EL (cell line): ENCODE data around the gene TENM3.

Experiments used
- DNase-seq: peaks from one replicate; pipeline ENCODE4 v3.0.0-alpha.2; 2016

The TENM3 gene

DNA sequence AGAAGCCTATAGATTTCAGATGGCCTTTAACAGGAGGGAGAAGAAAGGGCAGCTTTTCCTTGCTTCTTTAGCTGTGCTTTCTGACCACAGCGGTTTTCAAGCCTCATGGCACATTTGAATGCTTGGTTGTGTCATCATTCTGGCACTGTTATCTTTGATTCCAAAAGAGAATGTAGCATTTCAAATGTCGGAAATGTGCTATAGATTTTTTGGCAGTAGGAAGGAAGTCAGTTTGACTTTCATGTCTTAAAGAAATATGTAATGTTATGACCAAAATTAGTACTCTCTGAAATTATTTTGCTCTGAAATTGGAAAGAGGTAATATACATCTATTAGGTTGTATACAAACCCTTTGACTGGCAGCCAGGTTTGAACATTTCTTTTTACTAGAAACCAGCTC is 171.9 kb downstream of the TENM3 start:
- no peak for DNase-seq

DNA sequence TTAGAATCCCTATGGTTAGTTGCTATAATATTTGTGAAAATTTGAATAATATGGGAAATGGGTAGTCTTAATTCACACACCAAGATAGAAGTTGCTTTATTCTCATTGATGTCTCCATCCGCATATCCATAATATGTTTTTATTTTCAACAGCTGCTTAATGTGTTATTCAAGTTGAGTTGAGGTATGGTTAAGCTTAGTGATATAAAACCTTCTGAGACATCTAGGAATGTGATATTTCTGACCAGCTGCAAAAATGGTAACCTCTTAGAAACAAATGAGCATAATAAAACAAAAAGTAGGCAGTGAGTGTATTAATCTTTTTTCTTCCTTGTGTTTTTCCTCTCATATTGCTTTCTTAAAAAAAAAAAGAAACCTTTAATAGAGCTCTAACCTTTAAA is 172.9 kb downstream of the TENM3 start:
- no peak for DNase-seq

DNA sequence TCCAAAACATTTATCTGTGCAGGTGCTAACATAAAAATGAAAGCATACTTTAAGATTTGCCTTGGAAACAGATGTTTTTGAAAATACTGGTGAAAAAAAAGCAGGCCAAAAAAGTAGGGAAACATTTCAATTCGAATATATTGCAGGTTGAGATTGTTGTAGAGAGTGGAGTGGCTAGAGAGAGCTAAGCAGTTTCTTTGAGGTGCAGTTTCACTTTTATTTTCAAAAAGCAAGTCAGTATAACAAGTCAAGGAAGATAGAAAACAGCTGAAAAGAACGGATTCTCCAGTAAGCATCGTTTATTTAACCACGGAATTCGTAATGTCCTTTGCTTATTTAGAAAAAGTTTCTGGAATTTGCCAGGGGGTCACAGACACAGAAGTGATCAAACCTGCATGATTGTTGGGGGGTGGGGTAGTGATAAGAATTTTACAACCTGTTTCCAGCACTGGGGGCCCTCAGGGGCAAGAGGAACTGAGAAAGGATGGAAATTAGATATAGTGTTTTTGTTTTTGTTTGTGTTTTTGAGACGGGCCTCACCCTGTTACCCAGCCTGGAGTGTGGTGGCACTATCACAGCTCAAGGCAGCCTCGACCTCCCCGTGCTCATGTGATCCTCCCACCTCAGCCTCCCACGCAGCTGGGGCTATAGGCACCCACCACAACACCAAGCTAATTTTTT is 175.0 kb downstream of the TENM3 start:
- DNase-seq: no peak

DNA sequence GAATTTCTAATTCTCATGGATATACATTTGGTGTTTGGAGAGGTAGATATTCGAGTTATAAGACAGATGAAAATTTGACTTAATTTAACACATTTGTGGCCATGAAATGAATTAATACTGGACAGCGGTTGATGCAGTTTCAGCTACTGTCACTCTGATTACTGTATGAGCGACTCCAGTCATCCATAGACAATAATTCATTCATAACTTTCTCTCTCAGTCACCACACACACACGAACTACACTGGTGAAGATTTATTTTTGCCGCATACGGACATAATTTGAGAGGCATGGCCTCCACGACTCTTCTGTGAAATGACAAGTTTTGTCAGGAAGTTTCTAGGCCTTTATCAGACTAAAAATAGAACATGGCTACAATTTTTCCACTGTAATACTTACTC is 177.0 kb downstream of the TENM3 start:
- DNase-seq: no peak

DNA sequence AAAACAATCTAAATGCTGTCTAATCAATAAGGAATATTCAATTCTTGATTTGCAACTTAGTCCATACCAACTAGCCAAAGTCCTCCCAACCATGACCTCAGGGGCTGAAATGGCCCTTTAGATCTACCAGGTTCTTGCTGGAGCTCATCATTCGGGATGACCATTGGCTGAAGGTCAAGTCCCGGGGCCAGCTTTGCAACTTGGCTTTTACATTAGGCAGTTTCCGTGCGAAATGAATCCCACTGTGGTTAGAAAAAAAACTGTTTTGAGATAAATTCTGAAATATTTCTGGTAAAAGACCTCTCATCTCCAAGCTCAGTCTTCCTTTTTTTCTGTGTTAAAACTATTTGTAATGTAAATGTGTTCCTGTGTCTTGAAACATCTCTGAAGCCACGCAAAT is 178.6 kb downstream of the TENM3 start:
- no peak for DNase-seq

DNA sequence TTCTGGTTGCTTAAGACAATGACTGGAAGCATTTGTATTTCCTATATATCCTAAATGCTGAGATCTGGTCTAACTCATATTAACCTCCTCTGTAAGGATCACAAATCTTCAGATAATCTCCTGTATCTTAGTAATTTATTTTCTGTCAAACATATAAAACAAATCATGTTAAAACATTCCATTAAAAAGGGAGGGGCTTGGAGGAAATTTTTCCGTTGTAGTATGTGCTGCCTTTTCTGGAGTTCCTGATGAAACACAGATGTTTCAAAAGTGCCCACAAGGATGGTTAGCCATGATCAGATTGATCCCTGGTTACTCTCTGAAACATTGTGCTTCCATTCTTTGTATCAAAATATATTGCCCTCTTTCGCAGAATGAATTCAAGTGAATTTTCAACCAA is 182.1 kb downstream of the TENM3 start:
- DNase-seq: no peak

DNA sequence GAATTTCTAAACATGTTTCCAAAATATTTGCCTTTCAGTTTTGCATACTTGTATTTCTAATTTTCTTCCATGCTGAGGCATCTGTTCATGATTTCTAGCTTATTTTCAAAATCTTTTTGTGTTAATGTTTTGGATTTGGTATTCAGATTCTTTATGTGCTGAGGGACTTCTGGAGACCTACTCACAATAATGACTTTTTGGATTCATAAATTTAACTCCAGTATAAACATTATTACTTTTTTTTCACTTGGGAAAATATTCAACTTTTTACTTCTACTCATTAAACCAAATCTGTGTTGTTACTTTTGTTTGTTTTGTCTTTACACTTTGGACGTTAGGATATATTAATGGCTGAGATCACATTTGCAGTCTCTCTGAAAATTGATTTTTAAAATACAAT is 183.7 kb downstream of the TENM3 start:
- DNase-seq: no peak

DNA sequence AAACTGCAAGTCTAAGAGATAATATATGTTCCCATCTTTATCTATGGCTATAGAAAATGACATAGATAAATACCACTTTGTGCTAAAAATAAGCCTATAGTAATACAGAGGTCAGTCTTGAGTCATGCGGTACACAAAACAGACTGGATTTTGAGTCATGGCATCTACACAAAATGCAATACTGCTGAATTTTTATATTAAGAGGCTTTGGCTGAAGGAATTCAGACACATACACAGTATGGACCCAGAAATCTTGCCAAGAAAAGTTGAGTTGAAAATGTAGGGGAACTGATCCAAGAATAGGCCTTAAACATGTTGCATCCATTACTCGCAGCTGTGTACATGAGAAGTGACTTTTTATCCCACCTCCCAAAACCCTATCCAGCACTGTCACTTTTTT is 184.4 kb downstream of the TENM3 start:
- DNase-seq: no peak

DNA sequence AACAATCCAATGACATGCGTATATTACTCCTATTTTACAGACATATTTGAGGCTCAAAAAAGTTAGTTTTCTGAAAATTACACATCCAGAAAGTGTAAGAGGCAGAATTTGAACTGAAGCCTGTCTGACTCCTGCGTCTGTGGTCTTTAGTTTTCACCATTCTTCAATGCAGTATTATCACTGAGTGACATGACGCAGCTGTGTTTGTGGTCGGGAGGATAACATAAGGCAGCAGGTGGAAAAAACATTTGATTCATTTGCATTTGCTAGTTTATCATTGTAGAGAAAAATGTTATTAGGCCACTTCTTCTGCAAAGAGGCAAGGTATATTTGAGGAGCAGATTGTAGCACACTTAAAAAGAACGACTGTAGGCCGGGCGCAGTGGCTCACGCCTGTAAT is 186.7 kb downstream of the TENM3 start:
- no peak for DNase-seq

DNA sequence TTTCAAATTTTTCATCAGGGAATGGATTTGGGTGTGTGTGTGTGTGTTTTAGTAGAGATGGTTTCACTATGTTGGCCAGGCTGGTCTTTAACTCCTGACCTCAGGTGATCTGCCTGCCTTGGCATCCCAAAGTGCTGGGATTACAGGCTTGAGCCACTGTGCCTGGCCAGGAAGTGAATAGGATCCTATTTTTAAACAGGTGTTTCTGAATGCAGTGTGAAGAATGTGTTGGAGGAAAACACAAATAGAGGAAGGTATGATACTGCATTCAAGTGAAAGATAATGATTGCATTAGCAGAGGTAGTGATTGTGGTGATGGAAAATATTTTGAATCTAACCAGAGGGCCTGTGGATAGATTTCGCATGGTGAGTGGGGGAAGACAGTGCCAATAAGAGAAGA is 189.6 kb downstream of the TENM3 start:
- no peak for DNase-seq

DNA sequence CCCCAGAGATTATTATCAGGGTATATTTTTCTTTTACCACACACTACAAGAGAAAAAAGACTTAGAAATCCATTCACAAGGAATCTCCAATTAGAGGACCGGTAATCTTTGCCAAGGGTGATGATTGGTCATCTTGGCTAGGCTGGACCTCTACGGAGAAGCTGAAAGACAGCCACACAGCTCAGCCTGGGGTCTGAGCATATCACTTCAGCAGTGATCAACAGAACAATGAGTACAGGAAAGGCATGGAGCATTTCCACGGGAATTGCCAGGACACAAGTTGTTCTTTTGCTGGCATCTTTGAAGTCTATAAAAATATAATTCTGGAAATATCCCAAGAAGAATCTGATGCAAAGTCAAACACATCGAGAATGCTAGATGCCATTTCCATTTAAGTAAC is 191.5 kb downstream of the TENM3 start:
- DNase-seq: no peak

DNA sequence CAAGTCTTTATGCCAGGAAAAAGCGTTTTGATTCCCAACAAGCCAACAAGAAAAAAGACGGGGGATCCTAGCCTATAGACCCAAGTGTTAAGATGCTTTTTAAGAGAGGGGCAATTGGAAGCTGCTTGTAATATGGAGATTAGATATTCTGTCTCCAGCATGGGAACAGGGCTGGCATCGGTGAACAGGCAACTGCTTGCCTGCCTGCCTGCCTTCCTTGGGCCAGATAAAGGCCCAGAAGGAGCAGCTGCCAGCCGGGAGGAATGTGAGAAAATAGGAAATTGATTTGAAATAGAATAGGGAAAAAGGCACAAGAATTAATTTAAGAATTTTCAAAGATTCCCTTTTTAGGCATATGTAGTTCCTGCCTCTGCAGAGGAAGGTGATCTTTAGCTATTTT is 192.2 kb downstream of the TENM3 start:
- DNase-seq: no peak

DNA sequence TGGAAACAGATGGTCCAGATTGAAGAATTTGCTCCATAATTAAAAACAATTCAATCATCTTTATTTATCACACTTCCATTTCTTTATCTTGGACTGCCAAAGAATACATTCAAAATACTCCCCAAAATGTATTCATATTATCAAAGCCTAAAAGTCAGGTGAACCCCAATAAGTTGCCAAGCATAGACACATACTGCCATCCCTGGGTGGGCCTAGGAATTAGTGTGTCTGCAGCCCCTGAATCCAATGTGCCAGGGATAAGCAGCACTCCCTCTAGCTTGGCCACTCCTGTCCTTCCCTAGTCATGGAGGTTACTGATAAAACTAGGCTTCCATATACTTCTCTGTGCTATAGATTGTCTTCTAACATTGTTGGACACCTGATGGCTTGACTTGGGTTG is 199.9 kb downstream of the TENM3 start:
- DNase-seq: no peak

DNA sequence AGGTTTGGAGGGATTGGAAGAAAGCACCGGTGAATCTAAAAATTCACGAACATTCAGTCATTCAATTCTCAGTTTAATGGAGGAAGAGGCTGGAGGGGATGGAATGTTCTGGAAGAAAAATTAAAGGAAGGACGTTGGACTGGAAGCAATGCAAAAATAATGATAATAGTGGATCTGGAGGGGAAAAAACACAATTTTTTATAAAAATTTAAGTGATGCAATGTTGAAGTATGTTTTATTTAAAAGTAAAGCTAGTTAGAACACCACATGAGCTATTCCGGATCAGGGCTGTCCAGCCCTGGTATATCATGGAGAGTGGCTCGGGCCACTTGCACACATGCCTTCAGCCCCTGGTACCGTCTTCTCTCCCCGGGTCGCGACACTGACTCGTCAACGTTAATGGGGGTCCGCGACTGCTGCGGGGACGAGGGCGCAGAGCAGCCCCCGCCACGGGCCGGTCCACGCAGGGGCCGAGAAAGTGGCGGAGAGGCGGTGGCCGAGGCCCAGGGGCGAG is 204.6 kb downstream of the TENM3 start:
- DNase-seq: peak; percentile 8

DNA sequence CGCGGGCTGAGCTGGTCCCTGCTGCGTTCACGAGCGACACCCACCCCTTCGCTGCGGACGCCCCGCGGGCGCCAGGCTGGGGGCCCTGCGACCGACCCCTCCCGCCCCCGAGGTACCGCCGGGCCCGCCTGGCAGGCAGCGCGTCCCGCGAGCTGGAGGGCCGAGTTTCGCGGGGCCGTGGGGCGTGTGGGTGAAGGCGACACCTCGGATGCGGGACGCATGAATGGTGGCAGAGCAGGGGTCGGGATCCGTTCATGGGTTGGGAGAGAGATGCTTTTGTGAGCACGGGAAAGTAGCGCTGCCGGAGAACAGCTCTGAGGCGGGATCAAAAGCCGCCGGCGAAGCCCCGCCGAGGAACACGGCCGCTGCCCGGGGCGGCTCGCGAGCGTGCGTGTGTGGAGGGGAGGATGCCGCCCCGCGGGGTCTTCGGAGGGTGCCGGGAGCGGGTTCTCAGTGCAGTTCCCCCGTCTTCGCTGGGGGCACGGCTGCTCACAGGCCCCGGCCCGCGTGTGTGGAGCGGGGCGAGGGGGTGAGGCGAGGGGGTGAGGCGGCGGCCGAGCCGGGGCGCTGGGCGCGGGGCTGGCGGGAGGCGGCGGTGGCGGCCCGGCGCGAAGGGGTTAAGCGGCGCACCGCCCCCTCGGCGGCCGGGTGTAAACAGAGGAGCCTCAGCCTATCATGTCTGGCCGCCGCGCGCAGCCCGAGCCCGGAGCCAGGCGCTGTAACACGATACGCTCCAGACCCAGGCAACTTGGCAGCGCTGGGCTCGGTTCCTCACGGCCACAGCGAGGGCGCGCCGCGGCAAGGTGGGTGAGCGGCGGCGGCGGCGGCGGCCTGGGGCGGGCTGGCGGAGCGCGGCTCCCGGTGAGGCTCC is 205.3 kb downstream of the TENM3 start:
- peak; percentile 86 for DNase-seq

DNA sequence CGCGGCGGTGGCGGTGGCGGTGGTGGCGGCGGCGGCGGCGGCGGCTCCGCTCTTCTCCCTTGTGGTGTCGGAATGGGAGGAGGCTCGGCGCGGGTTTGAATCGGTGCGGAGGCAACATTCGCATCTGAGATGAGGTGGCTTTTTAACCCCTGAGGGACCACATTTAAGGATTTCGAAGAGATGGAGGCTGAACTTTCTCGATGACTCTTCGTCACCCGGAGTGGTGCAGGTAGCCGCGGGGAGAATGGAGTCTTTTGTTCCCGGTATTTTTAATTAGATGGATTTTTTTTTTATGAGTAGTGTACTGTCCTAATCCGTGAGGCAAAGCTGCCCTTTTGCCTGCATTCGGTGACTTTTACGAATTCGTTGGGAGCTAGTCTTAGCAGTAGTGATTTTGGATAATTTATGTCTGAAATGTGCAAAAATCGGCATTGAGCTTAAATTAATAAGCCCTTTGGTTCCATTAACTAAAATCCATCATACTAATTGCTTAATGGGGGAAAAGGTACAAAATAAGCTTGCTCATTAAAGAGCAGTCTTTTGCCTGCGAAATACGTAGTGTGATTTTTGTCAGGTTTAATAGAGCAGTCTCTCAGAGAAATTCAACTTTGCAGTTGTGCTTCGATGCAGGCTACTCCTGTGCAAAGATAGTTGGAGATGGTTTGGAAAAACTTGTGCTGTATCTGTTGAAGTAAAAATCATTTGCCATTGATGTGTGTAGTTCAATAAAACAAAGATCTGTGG is 206.2 kb downstream of the TENM3 start:
- DNase-seq: no peak

DNA sequence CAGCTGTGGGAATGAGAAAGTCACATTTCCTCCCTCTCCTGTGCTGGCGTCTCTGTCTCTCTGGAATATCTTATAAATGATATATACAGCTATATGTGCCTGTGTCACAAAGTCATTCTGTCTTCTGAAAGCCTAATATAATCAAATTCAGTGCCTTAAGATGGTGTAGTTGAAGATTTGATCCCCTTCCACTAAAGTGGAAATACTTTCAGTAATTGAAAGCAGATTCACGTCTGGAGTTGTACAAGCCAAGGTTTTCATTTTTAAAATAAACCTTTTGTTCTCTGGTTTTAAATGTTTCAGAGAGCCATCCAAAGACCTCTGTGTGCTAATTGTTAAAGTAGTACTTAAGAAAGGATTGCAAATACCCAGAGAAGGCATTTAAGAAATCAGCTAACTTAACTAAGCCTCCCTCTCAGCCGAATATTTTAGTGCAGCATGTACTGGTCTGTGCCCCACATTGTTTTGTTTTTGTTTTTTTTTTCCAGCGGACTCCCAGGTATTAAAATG is 206.8 kb downstream of the TENM3 start:
- DNase-seq: no peak

DNA sequence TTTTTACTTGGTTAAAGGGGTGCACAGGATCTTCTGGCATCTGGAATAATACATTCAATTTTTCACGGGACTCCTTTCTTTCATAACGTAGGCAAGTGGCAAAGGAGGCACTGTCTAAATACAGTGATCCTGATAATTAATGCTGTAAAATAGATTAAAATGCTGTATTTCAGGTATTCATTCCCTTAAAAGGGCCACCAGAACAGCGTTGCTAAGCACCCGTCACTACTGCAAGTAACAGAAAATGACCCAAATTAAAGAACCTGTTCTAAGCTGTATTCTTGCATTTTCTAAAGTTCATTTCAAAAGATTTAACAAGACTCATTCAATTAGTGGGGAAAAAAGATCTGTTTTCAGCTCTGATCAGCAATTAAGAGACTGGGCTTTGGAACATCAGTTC is 208.2 kb downstream of the TENM3 start:
- no peak for DNase-seq

DNA sequence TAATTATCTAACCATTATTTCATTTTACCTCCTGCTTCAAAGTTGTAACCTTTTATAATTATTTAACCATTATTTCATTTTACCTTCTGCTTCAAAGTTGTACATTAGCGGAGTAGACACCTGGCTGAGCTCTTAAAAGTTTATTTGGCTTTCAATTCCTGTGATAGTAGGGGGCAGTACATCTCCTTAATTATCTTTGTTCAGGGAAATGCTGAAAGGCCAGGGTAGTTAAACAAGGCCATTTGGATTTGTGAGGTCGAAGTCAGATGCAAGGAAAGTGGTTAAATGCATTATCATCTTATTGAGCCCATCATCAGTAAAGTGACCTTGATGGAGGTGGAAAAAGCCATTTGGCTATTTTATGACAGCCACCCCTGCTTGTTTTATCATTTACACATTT is 210.6 kb downstream of the TENM3 start:
- no peak for DNase-seq

DNA sequence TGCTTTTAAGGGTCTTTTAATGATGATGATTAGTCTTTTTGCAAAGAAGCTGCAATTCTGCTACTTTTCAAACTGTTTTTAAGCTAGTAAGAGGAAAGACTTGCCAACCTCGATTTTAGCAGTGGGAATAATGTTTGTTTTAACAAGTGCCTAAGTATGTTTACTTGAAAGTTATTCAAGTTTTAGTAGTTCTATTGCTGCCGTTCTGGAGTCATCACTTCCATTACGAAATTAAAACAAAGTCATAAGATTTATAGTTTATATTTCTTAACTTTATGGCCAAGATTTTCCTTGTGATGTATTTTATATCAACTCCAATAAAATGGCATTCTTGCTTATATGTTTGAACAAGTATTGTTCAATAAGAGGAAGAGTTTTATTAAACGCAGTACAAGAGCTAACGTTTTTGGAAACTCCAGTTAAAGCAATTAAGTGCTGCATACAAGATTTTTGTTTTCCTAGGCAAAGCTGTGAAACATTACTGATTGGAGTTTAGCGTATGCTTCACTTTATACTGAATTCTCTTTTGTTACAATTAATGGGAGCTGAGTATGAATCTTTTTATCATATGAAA is 211.3 kb downstream of the TENM3 start:
- DNase-seq: no peak

DNA sequence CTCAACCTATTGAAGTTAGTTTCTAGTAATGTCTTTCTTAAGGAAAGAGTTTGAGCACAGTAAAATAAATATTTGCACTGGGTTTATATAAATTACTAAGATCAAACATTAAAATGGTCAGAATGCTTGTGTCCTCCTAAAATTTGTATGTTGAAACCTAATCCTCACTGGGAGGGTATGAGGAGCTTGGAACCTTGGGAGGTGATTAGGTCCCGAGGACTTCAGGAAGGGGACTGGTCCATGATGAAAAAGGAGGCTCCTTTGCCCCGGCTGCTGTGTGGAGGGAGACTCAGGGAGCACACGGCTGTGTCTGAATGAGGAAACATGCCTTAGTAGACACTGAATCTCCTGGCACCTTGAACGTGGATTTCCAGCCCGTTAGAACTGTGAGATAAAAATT is 221.9 kb downstream of the TENM3 start:
- DNase-seq: no peak

DNA sequence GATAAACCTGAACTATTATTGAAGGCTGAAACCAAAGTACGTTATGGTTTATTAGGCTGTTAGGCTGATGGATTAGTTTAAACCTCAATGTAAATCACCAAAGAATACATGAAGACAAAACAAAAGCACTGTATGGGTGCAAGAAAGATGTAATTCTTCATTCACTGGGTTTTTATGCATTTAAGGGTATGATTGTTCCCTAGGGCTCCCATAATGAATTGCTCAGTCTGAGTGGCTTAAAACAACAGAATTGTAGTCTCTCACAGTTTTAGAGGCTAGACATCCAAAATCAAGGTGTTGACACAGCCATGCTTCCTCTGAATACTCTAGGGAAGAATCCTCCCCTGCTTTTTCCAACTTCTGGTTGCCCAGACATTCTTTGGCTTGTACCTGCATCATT is 222.8 kb downstream of the TENM3 start:
- DNase-seq: no peak

DNA sequence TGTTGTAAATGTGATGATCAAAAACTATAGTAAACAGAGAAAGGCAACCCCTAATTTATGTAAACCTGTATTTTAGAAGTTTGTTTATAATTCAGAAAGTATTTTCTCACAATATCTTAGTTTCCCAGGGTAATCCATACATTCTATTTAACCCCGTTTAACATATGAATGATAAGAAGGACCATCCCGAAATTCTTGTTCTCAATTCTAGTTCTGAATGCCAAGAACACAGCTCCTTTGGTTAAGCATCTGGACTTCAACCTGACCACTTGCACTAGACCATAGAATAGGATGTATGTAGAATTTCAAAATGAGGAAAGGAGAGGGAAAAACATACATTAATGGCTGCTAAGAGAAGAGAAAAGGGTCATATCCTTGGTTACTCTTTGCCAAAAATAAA is 227.0 kb downstream of the TENM3 start:
- DNase-seq: no peak
